OCI-LY7 (cell line): ENCODE data around the gene PSENEN. TPM values are rescaled to one million over a fixed set of nuclear protein-coding genes. Genes with fewer than 3 reads are reported as not detected.
A peak's percentile ranks its signal among the peaks of the same experiment; 100 is the strongest.

Experiments used
- BruUV-seq: library from RNA; stranded (reverse); fragments of 400-500 nt; replicated peaks from 2 replicates; lab custom pipeline; 2021; lab: Mats Ljungman, UMichigan
- CTCF ChIA-PET: fragments of 300-600 bp; sonication (Branson Sonifier 250); formaldehyde crosslinking; loops from one replicate; lab custom pipeline; 2022; ENCODE audit warnings: antibody characterized with exemption; ENCODE audit not compliant: unreplicated experiment; lab: Charles Lee
- POLR2A ChIA-PET: fragments of 300-600 bp; sonication (Branson Sonifier 250); formaldehyde crosslinking; loops from one replicate; lab custom pipeline; 2022; ENCODE audit warnings: antibody characterized with exemption; lab: Charles Lee
- DNase-seq: peaks from one replicate; pipeline ENCODE4 v3.0.0-alpha.2; 2015; ENCODE audit warnings: low spot score
- H2AFZ ChIP-seq: fragments of 200-600 bp; sonication (generic), shearing (Covaris generic); 2 replicates; pipeline ENCODE4 v1.6.1; 2014; ENCODE audit warnings: mild to moderate bottlenecking, antibody characterized with exemption, low read length, moderate library complexity
- H3K27ac ChIP-seq: fragments of 200-600 bp; sonication (generic); 2 replicates; pipeline ENCODE4 v1.5.1; 2014; ENCODE audit warnings: mixed run types, low read depth, mild to moderate bottlenecking, moderate library complexity, low read length, inconsistent platforms; ENCODE audit not compliant: poor library complexity, severe bottlenecking
- H3K36me3 ChIP-seq: fragments of 200-600 bp; sonication (generic); 2 replicates; pipeline ENCODE4 v1.6.1; 2014; ENCODE audit warnings: mild to moderate bottlenecking, antibody characterized with exemption, low read length, moderate library complexity, mixed read lengths; ENCODE audit not compliant: insufficient read depth
- H3K4me1 ChIP-seq: fragments of 200-600 bp; sonication (generic); 2 replicates; pipeline ENCODE4 v1.5.1; 2014; ENCODE audit warnings: mild to moderate bottlenecking, low read length; ENCODE audit not compliant: insufficient read depth, poor library complexity, severe bottlenecking
- H3K4me2 ChIP-seq: fragments of 200-600 bp; sonication (generic); 2 replicates; pipeline ENCODE4 v1.6.1; 2014; ENCODE audit warnings: mild to moderate bottlenecking, low read length
- H3K4me3 ChIP-seq: fragments of 200-600 bp; sonication (generic); 2 replicates; pipeline ENCODE4 v1.5.1; 2014; ENCODE audit warnings: mild to moderate bottlenecking, low read depth, low read length; ENCODE audit not compliant: poor library complexity, severe bottlenecking
- H3K79me2 ChIP-seq: fragments of 200-600 bp; sonication (generic); 2 replicates; pipeline ENCODE4 v1.6.1; 2016; ENCODE audit warnings: low read depth, mild to moderate bottlenecking, low read length, moderate library complexity, mixed read lengths; ENCODE audit not compliant: insufficient read depth
- H3K9me2 ChIP-seq: fragments of 200-600 bp; sonication (generic); 2 replicates; pipeline ENCODE4 v1.6.1; 2016; ENCODE audit warnings: mild to moderate bottlenecking, low read length, mixed read lengths; ENCODE audit not compliant: insufficient read depth
- H3K9me3 ChIP-seq: fragments of 200-600 bp; sonication (generic); 2 replicates; pipeline ENCODE4 v1.6.1; 2014; ENCODE audit warnings: mild to moderate bottlenecking, mixed run types, low read length, mixed read lengths
- H4K20me1 ChIP-seq: fragments of 200-600 bp; sonication (generic); 2 replicates; pipeline ENCODE4 v1.6.1; 2014; ENCODE audit warnings: mild to moderate bottlenecking, antibody characterized with exemption, low read length, moderate library complexity, mixed read lengths; ENCODE audit not compliant: insufficient read depth
- CTCF ChIP-seq: fragments of 200-600 bp; sonication (generic); conservative IDR thresholded peaks from 2 replicates; pipeline ENCODE4 v1.5.1; 2014; ENCODE audit warnings: mild to moderate bottlenecking, antibody characterized with exemption, low read length, moderate library complexity, mixed read lengths
- EZH2phosphoT487 ChIP-seq: fragments of 200-600 bp; sonication (generic); IDR thresholded peaks from 2 replicates; pipeline ENCODE4 v1.6.1; 2018; ENCODE audit warnings: low read depth, borderline replicate concordance, mild to moderate bottlenecking, mixed run types, antibody characterized with exemption, low read length, moderate library complexity, mixed read lengths
- intact Hi-C: fragments of 100-400 bp; cut with micrococcal nuclease; formaldehyde crosslinking; loops from one replicate; pipeline ENCODE4 v1.10.0; 2022; ENCODE audit not compliant: unreplicated experiment
- total RNA-seq, 2 experiments: library from RNA; depleted of rRNA in 1 of 2; stranded (reverse); fragments of >200 nt in 1 of 2; shearing (Covaris generic) in 1 of 2; gene quantifications; 2 replicates each; pipeline ENCODE4 v1.2.3, GENCODE V29; 2014 to 2022

Gene PSENEN
- total RNA-seq, 2 experiments from 2014 or later, result 25.7 to 51.0 TPM

GRCh38 chr19:35773020-35773806 lies 27.8 kb downstream of the PSENEN start:
- Histone ChIP-seq H3K9me3 (no peaks in the 10 kb centered on the region), H3K27ac (no peak overlapping the region), H3K9me2 (no peaks in the 10 kb centered on the region), H2AFZ (no peak overlapping the region), H3K79me2 (no peaks in the 10 kb centered on the region), H3K4me3 (no peak overlapping the region), H3K36me3 (peaks cover 9% of the 10 kb centered on the region; the same call in 1 of the 2 replicates), H3K4me1 (peaks cover 19% of the 10 kb centered on the region), H3K4me2 (no peak overlapping the region), H4K20me1 (no peaks in the 10 kb centered on the region)
- intact Hi-C loops, result no loop called here
- BruUV-seq, result no TSS peak
- CTCF ChIA-PET, result no interaction called here
- POLR2A ChIA-PET, result interaction anchor here (0.6 to 0.7 kb wide), 2 partner anchors 125 to 129 kb away, joined by 3 to 4 read pairs; no protein-coding TSS in a partner anchor
- DNase-seq, result no peak
- TF ChIP-seq CTCF (no peak), EZH2phosphoT487 (no peak)

- Histone ChIP-seq H3K4me3 (peak overlapping the region; percentile 80), H3K4me2 (peak overlapping the region; percentile 59), H3K9me2 (no peaks in the 10 kb centered on the region), H3K4me1 (peaks cover 19% of the 10 kb centered on the region), H3K27ac (no peak overlapping the region), H4K20me1 (no peaks in the 10 kb centered on the region), H3K36me3 (no peaks in the 10 kb centered on the region), H3K9me3 (no peaks in the 10 kb centered on the region), H2AFZ (peak overlapping the region; percentile 11; the same call in 1 of the 2 replicates), H3K79me2 (no peaks in the 10 kb centered on the region)
- DNase-seq, result no peak
- no TSS peak for BruUV-seq
- CTCF ChIA-PET, result no interaction called here
- POLR2A ChIA-PET, result no interaction called here
- TF ChIP-seq CTCF, result no peak
- no peak for TF ChIP-seq EZH2phosphoT487
- intact Hi-C loops, result loop anchor here (1.0 kb wide), 2 partner anchors 26 to 34 kb away; partner anchors contain the start of gene LIN37
Observed at GRCh38 chr19:35774274-35775045, 29.0 kb downstream of the PSENEN start.
